ENCODE data around the gene ZSWIM8.

- TF ChIP-seq CTCF (conservative IDR thresholded peaks at IDR 0.05 in 1 of 2, IDR thresholded peaks at IDR 0.05 in 1 of 2; ENCODE audit: low read depth in 1 of 2, low read length in 2 of 2) = no peak
- no peak for TF ChIP-seq EZH2 (IDR thresholded peaks at IDR 0.05; ENCODE audit: low read length, missing control alignments)
These were observed 12.1 kb downstream of the ZSWIM8 start for GRCh38 chr10:73797324-73798025.
